VCaP (cell line): ENCODE data around the gene ARFRP1.
"Not testable (repeated sequence)": the region's sequence is repeated elsewhere in the genome, so short reads cannot be mapped to it uniquely, and the experiment has no call there.

Experiments
- H3K27ac ChIP-seq: fragments of 450-650 bp; 2 replicates; pipeline ENCODE4 v1.5.1; 2017
- TF ChIP-seq, protein P1 (sequence below): fragments of 450-650 bp; conservative IDR thresholded peaks from 2 replicates; pipeline ENCODE4 v1.5.1; 2017; ENCODE audit warnings: mild to moderate bottlenecking, moderate library complexity

ARFRP1 gene

DNA sequence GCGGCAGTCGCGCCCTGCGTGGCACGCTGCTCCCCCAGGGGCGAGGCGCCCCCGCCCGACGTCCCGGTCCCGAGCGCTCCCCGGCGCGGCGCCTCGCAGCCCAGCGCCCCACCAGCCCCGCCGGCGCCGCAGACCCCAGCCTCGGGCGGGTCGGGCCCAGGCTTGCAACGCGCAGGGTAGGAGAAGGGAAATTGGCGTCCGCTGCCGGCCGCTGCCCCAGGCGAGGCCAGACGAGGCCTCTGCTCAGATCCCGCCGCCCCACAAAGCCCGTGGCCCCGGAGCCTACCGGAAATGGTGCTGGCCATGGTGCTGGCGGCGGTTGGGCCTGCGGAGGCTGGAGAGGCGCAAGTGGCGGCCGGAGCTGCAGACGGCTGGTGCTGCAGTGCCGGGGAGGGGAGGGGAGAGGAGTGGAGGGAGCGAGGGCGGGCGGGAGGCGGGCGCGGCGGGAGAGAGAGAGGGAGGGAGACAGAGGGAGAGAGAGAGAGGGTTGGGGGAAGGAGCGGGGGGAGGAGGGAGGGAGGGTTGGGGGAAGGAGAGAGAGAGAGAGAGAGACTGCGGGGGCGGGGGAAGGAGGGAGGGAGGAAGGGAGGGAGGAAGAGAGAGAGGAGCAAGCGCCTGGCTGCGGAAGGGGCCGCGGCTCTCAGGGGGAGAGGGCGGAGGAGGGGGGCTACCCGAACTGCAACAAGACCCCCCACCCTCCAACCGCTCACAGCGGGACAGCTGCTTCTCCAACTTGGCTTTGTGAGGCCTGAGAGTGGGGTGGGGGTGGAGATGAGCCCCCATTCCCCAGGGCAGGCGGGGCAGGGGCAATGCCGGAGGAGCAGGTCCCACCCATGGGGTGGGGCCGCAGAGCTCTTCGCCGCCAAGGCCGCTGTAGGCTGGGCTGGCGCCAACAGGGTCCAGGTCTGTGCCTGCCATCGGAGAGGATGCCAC, 54.5 kb downstream of the ARFRP1 start, which contains the start of gene STMN3:
Gene STMN3 (minus strand): TSS at position 384 of the 933 bp plus-strand sequence. CDS start 79 bp downstream, at position 305.
- TF ChIP-seq, protein P1, sequence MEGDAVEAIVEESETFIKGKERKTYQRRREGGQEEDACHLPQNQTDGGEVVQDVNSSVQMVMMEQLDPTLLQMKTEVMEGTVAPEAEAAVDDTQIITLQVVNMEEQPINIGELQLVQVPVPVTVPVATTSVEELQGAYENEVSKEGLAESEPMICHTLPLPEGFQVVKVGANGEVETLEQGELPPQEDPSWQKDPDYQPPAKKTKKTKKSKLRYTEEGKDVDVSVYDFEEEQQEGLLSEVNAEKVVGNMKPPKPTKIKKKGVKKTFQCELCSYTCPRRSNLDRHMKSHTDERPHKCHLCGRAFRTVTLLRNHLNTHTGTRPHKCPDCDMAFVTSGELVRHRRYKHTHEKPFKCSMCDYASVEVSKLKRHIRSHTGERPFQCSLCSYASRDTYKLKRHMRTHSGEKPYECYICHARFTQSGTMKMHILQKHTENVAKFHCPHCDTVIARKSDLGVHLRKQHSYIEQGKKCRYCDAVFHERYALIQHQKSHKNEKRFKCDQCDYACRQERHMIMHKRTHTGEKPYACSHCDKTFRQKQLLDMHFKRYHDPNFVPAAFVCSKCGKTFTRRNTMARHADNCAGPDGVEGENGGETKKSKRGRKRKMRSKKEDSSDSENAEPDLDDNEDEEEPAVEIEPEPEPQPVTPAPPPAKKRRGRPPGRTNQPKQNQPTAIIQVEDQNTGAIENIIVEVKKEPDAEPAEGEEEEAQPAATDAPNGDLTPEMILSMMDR, result no peak; the same call in 1 of the 2 replicates
- H3K27ac ChIP-seq, result peak within 1 kb of the TSS; percentile 97

DNA sequence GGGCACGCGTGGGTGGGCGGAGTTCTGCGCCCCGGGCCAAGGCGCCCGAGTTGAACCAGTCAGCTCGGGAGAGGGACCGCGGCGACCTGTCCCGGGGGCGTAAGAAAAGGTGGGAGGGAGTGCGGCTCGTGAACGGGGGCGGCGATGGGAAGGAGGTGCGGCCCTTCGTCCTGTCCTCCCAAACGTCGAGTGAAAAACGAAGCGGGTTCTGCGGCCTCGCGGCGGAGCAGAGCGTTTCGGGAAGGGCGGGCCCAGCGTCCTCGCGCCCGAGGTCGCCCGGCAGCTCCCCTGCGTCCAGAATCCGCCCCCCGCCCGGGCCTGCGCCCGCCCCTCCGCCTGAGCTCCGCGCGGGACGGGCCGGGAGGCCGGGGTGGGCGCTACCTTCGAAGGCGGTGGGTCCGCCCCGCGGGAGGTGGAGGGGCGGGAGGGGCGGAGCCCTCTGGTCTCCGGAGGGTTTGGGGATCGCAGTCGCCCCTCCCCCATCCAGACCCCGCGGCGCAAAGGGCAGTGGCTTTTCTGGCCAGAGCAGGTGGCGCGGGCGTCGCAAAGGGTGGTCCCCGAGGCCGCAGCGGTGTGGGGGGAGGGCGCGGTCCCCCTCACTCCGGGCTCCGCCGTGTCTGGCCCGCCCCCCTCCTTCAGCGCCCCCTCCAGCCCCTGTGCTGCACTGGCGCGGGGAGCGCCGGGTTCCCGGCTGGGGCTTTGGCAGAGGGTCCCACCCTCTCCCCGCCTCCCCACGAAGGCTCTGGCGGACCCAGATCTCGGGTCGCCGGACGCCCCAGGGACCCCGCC, 55.4 kb downstream of the ARFRP1 start:
- H3K27ac ChIP-seq, result peak overlapping the region; percentile 97

DNA sequence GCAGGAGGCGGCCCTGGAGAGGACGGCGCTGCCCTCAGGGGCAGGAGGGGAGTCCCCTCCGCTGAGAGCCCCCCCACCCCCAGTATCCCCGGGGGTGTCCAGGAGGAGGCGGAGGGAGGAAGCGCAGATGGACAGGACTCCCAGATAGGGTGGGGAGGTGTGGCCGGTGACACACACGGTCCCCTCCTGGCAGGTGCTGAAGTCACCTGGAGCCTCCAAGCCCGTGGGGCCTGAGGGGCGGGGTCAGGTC, 55.9 kb downstream of the ARFRP1 start:
- peak overlapping the region; percentile 97 for H3K27ac ChIP-seq
- TF ChIP-seq, protein P1, result no peak

More for the DNA sequence above, 55.4 kb downstream of the ARFRP1 start:
- TF ChIP-seq, protein P1, result peak; percentile 29

DNA sequence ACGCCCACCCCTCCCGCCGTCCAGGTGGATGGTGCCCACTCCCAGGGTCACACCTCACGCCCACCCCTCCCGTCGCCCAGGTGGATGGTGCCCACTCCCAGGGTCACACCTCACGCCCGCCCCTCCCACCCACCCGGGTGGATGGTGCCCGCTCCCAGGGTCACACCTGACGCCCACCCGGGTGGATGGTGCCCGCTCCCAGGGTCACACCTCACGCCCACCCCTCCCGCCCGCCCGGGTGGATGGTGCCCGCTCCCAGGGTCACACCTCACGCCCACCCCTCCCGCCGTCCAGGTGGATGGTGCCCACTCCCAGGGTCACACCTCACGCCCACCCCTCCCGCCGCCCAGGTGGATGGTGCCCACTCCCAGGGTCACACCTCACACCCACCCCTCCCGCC, 57.3 kb downstream of the ARFRP1 start:
- not testable (repeated sequence) for H3K27ac ChIP-seq

DNA sequence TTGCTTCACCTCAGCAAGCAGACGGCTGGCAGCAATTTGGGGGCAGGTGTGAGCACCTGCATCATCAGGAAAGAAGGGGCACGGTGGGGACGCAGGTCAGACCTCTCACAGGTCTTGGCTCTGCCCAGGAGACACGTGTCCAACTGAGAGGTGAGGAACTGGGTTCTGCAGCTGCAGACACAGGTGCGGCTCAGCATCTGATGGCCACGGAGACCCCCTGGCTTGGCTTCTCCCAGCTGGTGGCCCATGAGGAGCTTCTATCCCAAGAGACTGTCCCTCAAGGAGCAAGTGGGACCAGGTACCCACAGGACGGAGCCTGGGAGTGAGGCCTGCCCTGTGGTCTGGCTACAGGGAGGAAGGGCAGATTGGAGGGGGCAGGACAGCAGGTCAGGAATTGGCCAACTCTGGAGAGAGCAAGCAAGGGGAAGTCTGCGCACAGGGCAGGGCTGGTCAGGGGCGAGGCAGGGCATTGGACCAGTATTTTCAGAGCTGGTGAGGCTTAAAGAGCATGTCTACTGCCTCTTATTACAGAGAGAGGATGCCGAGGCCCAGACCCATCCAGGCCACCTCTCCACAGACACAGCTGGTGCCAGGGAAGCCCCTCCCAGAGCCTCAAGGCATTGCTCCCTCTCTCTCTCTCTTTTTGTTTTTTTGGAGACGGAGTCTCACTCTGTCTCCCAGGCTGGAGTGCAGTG, 58.7 kb downstream of the ARFRP1 start:
- H3K27ac ChIP-seq, result peak overlapping the region; percentile 22
- TF ChIP-seq, protein P1, result no peak
